ENCODE results near the gene HSPA4L.

Gene HSPA4L

GRCh38 chr4:127783955-127784770, 2.0 kb downstream of the HSPA4L start:
- no peak for DNase-seq

- DNase-seq: no peak
Measured at GRCh38 chr4:127788517-127788916, 6.4 kb downstream of the HSPA4L start.

GRCh38 chr4:127791391-127791790, 9.3 kb downstream of the HSPA4L start:
- DNase-seq: no peak

- DNase-seq: no peak
Measured at GRCh38 chr4:127793528-127793927, 11.4 kb downstream of the HSPA4L start.

- no peak for DNase-seq
Measured at GRCh38 chr4:127799711-127800110, 17.6 kb downstream of the HSPA4L start.

GRCh38 chr4:127809173-127809800, 27.2 kb downstream of the HSPA4L start:
- DNase-seq: no peak

GRCh38 chr4:127810551-127810950, 28.4 kb downstream of the HSPA4L start:
- DNase-seq: no peak

GRCh38 chr4:127822430-127822829, 40.3 kb downstream of the HSPA4L start:
- DNase-seq: no peak

GRCh38 chr4:127828121-127828520, 46.0 kb downstream of the HSPA4L start:
- DNase-seq: no peak

- DNase-seq: no peak
Measured at GRCh38 chr4:127829014-127829413, 46.9 kb downstream of the HSPA4L start.

GRCh38 chr4:127832585-127832984, 50.5 kb downstream of the HSPA4L start:
- no peak for DNase-seq

GRCh38 chr4:127843704-127844600, 61.8 kb downstream of the HSPA4L start:
- no peak for DNase-seq

- no peak for DNase-seq
Measured at GRCh38 chr4:127844601-127845116, 62.5 kb downstream of the HSPA4L start.

GRCh38 chr4:127846061-127846460, 63.9 kb downstream of the HSPA4L start:
- DNase-seq: no peak

GRCh38 chr4:127846765-127847164, 64.6 kb downstream of the HSPA4L start:
- DNase-seq: no peak

- DNase-seq: no peak
Measured at GRCh38 chr4:127849505-127850234, 67.5 kb downstream of the HSPA4L start.

- no peak for DNase-seq
Measured at GRCh38 chr4:127852661-127853060, 70.5 kb downstream of the HSPA4L start.

GRCh38 chr4:127856196-127856812, 74.2 kb downstream of the HSPA4L start:
- no peak for DNase-seq

- DNase-seq: no peak
Measured at GRCh38 chr4:127856813-127857447, 74.8 kb downstream of the HSPA4L start.

GRCh38 chr4:127857641-127858040, 75.5 kb downstream of the HSPA4L start:
- DNase-seq: no peak

GRCh38 chr4:127868196-127868595, 86.1 kb downstream of the HSPA4L start:
- DNase-seq: no peak

GRCh38 chr4:127870281-127870680, 88.2 kb downstream of the HSPA4L start:
- no peak for DNase-seq
